Measurements from ENCODE around the gene SUPT20H. TPM values are rescaled to one million over a fixed set of nuclear protein-coding genes. Genes with fewer than 3 reads are reported as not detected.

Gene SUPT20H
- total and polyA plus RNA-seq, 2 of the 13 experiments (the other 11 are each of a cell fraction or from before 2014, with no cell fraction given) = 35.0 to 63.6 TPM

GRCh38 chr13:37039896-37040295, 19.6 kb downstream of the SUPT20H start:
- H3K9ac ChIP-seq (ENCODE audit: insufficient read depth, low read depth, low read length) = no peak overlapping the region
- ChIA-PET POLR2A (no interaction called here), CTCF (ENCODE audit: low intra/inter-chr PET ratio, low total read pairs) (no interaction called here)
- H3K4me2 ChIP-seq (ENCODE audit: low read depth, low read length) = no peak overlapping the region
- FAIRE-seq (no peak), ATAC-seq (no peak), DNase-seq (ENCODE audit: low spot score) (no peak)
- in situ Hi-C loops (cut with HindIII; ENCODE audit: extremely low pct_ligation_motif_present, low pct_unique_long_range_greater_than_20kb) (loop anchor here (5.0 kb wide), 1 partner anchor 38 kb away; the partner anchor contains the start of gene EXOSC8), intact Hi-C loops (cut with micrococcal nuclease; ENCODE audit: unreplicated experiment) (no loop called here)
- no peak for TF ChIP-seq ZNF597 (CRISPR knock-in tag; IDR thresholded peaks at IDR 0.05)
- no peak for TF ChIP-seq ISL2 (CRISPR knock-in tag; IDR thresholded peaks at IDR 0.05)
- TF ChIP-seq HES4 (CRISPR knock-in tag; IDR thresholded peaks at IDR 0.05; ENCODE audit: borderline replicate concordance) = no peak
- no peak for TF ChIP-seq BRF2 (CRISPR knock-in tag; IDR thresholded peaks at IDR 0.05)
- no peak for TF ChIP-seq ZNF713 (CRISPR knock-in tag; IDR thresholded peaks at IDR 0.05)
- TF ChIP-seq MTA3 (CRISPR knock-in tag; IDR thresholded peaks at IDR 0.05) = no peak
- no peak for TF ChIP-seq ZFP41 (CRISPR knock-in tag; IDR thresholded peaks at IDR 0.05; ENCODE audit: borderline replicate concordance)
- no peak for TF ChIP-seq ZNF644 (CRISPR knock-in tag; IDR thresholded peaks at IDR 0.05; ENCODE audit: low read depth)
- no peak for TF ChIP-seq HMG20A (CRISPR knock-in tag; IDR thresholded peaks at IDR 0.05; ENCODE audit: borderline replicate concordance)
- TF ChIP-seq SAFB2 (CRISPR knock-in tag; IDR thresholded peaks at IDR 0.05; ENCODE audit: borderline replicate concordance, low read depth) = no peak
- TF ChIP-seq SP4 (CRISPR knock-in tag; IDR thresholded peaks at IDR 0.05) = no peak
- TF ChIP-seq MNT (IDR thresholded peaks at IDR 0.05) = no peak
- TF ChIP-seq ARHGAP35 (CRISPR knock-in tag; IDR thresholded peaks at IDR 0.05; ENCODE audit: borderline replicate concordance) = no peak
- TF ChIP-seq PBX3 (CRISPR knock-in tag; IDR thresholded peaks at IDR 0.05; ENCODE audit: borderline replicate concordance) = no peak
- no peak for TF ChIP-seq ZNF253 (CRISPR knock-in tag; IDR thresholded peaks at IDR 0.05; ENCODE audit: borderline replicate concordance)
- TF ChIP-seq ZNF672 (CRISPR knock-in tag; IDR thresholded peaks at IDR 0.05) = no peak
- no peak for TF ChIP-seq ZNF598 (CRISPR knock-in tag; IDR thresholded peaks at IDR 0.05; ENCODE audit: borderline replicate concordance)
- no peaks in the 10 kb centered on the region for H3K79me2 ChIP-seq (ENCODE audit: insufficient read depth, low read length)
- no peaks in the 10 kb centered on the region for H4K20me1 ChIP-seq (ENCODE audit: insufficient read depth, low read length)
- no peak overlapping the region for H2AFZ ChIP-seq (ENCODE audit: low read length)
- no peak overlapping the region for H3K27ac ChIP-seq (ENCODE audit: extremely low read length, insufficient read depth, low read length)
- H3K9me3 ChIP-seq (ENCODE audit: low read length) = no peaks in the 10 kb centered on the region
- peaks cover 12 to 77% of the 10 kb centered on the region in 2 experiments for H3K36me3 ChIP-seq (replicated peaks in 1 of 2; ENCODE audit: control insufficient read depth in 1 of 2, insufficient read depth in 2 of 2, low read length in 2 of 2)
- H3K4me1 ChIP-seq (ENCODE audit: insufficient read depth, low read length) = no peaks in the 10 kb centered on the region
- no peak overlapping the region for H3K4me3 ChIP-seq (replicated peaks in 1 of 3; ENCODE audit: insufficient read depth in 1 of 3, low read depth in 2 of 3, low read length in 3 of 3)
- no peaks in the 10 kb centered on the region for H3K27me3 ChIP-seq (ENCODE audit: control insufficient read depth in 1 of 2, insufficient read depth in 2 of 2, low read length in 2 of 2)
- BruUV-seq (replicated peaks) = no TSS peak
